WERI-Rb-1 (cell line): ENCODE measurements around the gene ASPSCR1.
A peak's percentile ranks its signal among the peaks of the same experiment; 100 is the strongest.
"Not testable (repeated sequence)": the region's sequence is repeated elsewhere in the genome, so short reads cannot be mapped to it uniquely, and the experiment has no call there.

Source experiments
- DNase-seq: peaks from one replicate; pipeline ENCODE4 v3.0.0-alpha.2; 2020
- H3K27ac ChIP-seq: fragments of 250-450 bp; sonication (Bioruptor Pico); 2 replicates; pipeline ENCODE4 v1.5.1; 2020; ENCODE audit warnings: mild to moderate bottlenecking, moderate library complexity
- H3K27me3 ChIP-seq: fragments of 250-450 bp; sonication (Bioruptor Pico); 2 replicates; pipeline ENCODE4 v1.5.1; 2021; ENCODE audit warnings: mild to moderate bottlenecking, low read depth, moderate library complexity; ENCODE audit not compliant: insufficient read depth, severe bottlenecking
- H3K36me3 ChIP-seq: fragments of 250-450 bp; sonication (Bioruptor Pico); 2 replicates; pipeline ENCODE4 v1.5.1; 2020; ENCODE audit warnings: mild to moderate bottlenecking, moderate library complexity
- H3K4me3 ChIP-seq: 2 replicates; pipeline ENCODE4 v1.5.1; 2011; ENCODE audit warnings: low read depth, mild to moderate bottlenecking, control low read depth, low read length
- H3K9me3 ChIP-seq: fragments of 250-450 bp; sonication (Bioruptor Pico); 2 replicates; pipeline ENCODE4 v1.5.1; 2021; ENCODE audit warnings: mild to moderate bottlenecking, moderate library complexity; ENCODE audit not compliant: severe bottlenecking
- CTCF ChIP-seq: IDR thresholded peaks from 2 replicates; pipeline ENCODE4 v1.5.1; 2011; ENCODE audit warnings: low read depth, mild to moderate bottlenecking, control low read depth, inconsistent platforms, low read length

Gene ASPSCR1

GRCh38 chr17:81978524-81979298 is 1.3 kb downstream of the ASPSCR1 start:
- Histone ChIP-seq H3K27me3 (no peaks in the 10 kb centered on the region), H3K27ac (no peak overlapping the region; the same call in 1 of the 2 replicates), H3K9me3 (peaks cover 8% of the 10 kb centered on the region), H3K4me3 (peak overlapping the region; percentile 69), H3K36me3 (peaks cover 36% of the 10 kb centered on the region)
- peak; percentile 9 for DNase-seq
- no peak for TF ChIP-seq CTCF

- no peak for DNase-seq
- no peaks in the 10 kb centered on the region for H3K27me3 ChIP-seq
- no peak for TF ChIP-seq CTCF
- H3K4me3 ChIP-seq: no peak overlapping the region
- peaks cover 47% of the 10 kb centered on the region for H3K36me3 ChIP-seq
- H3K9me3 ChIP-seq: no peaks in the 10 kb centered on the region
- H3K27ac ChIP-seq: no peak overlapping the region
Measured at GRCh38 chr17:81980122-81980521, 2.7 kb downstream of the ASPSCR1 start.

- DNase-seq: no peak
- TF ChIP-seq CTCF: no peak
- Histone ChIP-seq H3K27me3 (no peaks in the 10 kb centered on the region), H3K27ac (no peak overlapping the region), H3K9me3 (no peaks in the 10 kb centered on the region), H3K36me3 (peaks cover 54% of the 10 kb centered on the region), H3K4me3 (no peak overlapping the region)
Measured at GRCh38 chr17:81980707-81981343, 3.4 kb downstream of the ASPSCR1 start.

- peaks cover 60% of the 10 kb centered on the region for H3K36me3 ChIP-seq
- not testable (repeated sequence) for H3K4me3 ChIP-seq, H3K9me3 ChIP-seq, H3K27ac ChIP-seq, H3K27me3 ChIP-seq
- peak; percentile 19 for DNase-seq
Measured at GRCh38 chr17:81981511-81981910, 4.1 kb downstream of the ASPSCR1 start.

GRCh38 chr17:81983011-81983638 is 5.7 kb downstream of the ASPSCR1 start:
- Histone ChIP-seq H3K36me3 (peaks cover 70% of the 10 kb centered on the region), H3K27ac (no peak overlapping the region), H3K9me3 (no peaks in the 10 kb centered on the region), H3K4me3 (no peak overlapping the region), H3K27me3 (no peaks in the 10 kb centered on the region)
- DNase-seq: peak; percentile 7
- no peak for TF ChIP-seq CTCF

- Histone ChIP-seq H3K4me3 (no peak overlapping the region), H3K27me3 (no peaks in the 10 kb centered on the region), H3K36me3 (peaks cover 74% of the 10 kb centered on the region), H3K9me3 (no peaks in the 10 kb centered on the region), H3K27ac (no peak overlapping the region)
- no peak for TF ChIP-seq CTCF
- no peak for DNase-seq
Measured at GRCh38 chr17:81983639-81984373, 6.4 kb downstream of the ASPSCR1 start.
